Mucosa of descending colon (tissue), 3 donors: ENCODE results near the gene NRIP1. TPM values are rescaled to one million over a fixed set of nuclear protein-coding genes. Genes with fewer than 3 reads are reported as not detected.

ENCODE experiments used
- ATAC-seq: fragments of 200-7000 bp; cut with Tn5 transposase; one replicate; pipeline ENCODE4 v1.9.1; 2020; ENCODE audit warnings: mild to moderate bottlenecking, moderate library complexity
- DNase-seq, 3 donors: peaks; one replicate each; pipeline ENCODE4 v3.0.0-alpha.2; 2020
- H3K36me3 ChIP-seq: fragments of 200-600 bp; one replicate; pipeline ENCODE4 v1.8.0; 2021; ENCODE audit warnings: low read depth, mild to moderate bottlenecking
- H3K4me1 ChIP-seq: fragments of 200-600 bp; one replicate; pipeline ENCODE4 v1.8.0; 2021; ENCODE audit warnings: low read depth, mild to moderate bottlenecking
- H3K4me3 ChIP-seq: fragments of 200-600 bp; one replicate; pipeline ENCODE4 v1.8.0; 2021; ENCODE audit warnings: mild to moderate bottlenecking
- H3K9me3 ChIP-seq: fragments of 200-600 bp; one replicate; pipeline ENCODE4 v1.8.0; 2021; ENCODE audit warnings: mild to moderate bottlenecking
- CTCF ChIP-seq: fragments of 200-600 bp; IDR thresholded peaks from one replicate; pipeline ENCODE4 v1.8.0; 2022; ENCODE audit warnings: antibody characterized with exemption, mild to moderate bottlenecking
- intact Hi-C, 2 donors: fragments of 100-400 bp; cut with DNase I in 1 of 2; cut with micrococcal nuclease in 1 of 2; formaldehyde crosslinking; loops; one replicate each; pipeline versions ENCODE4 v1.11.0 to v1.11.1; 2022; cut with DNase I, micrococcal nuclease
- total RNA-seq, 3 donors: library from RNA; stranded (reverse); fragmentation: NEBNext Ultra II Directional in 2 of 3; extraction: Animal tissue kit (Norgen Biotek cat#: 25700) in 2 of 3; gene quantifications; one replicate each; pipeline versions ENCODE4 v1.2.1 to v1.2.4, GENCODE V29; 2021 to 2023
- donor health status: DM: no; HTN: no; CAD: no; lungs with moderate emphysema.
- donor health status: DM: no; HTN: no; CAD: no.
- donor health status: DM: no; HTN: yes; CAD: no.

Gene NRIP1
- total RNA-seq, 3 donors from 2014 or later, result 64.3 to 91.8 (median 77.1) TPM

GRCh38 chr21:15004721-15005370 lies 60.0 kb downstream of the NRIP1 start:
- Histone ChIP-seq H3K4me1 (peaks cover 20% of the 10 kb centered on the region), H3K4me3 (no peak overlapping the region), H3K36me3 (no peaks in the 10 kb centered on the region), H3K9me3 (no peaks in the 10 kb centered on the region)
- DNase-seq, result no peak
- ATAC-seq, result no peak
- intact Hi-C loops, result no loop called here
- TF ChIP-seq CTCF, result no peak

GRCh38 chr21:15003463-15004135 lies 61.2 kb downstream of the NRIP1 start:
- ATAC-seq (no peak), DNase-seq (peak in 1 of 3 donors; percentile 20)
- intact Hi-C loops, result no loop called here
- Histone ChIP-seq H3K9me3 (no peaks in the 10 kb centered on the region), H3K4me3 (no peak overlapping the region), H3K36me3 (no peaks in the 10 kb centered on the region), H3K4me1 (peaks cover 23% of the 10 kb centered on the region)
- no peak for TF ChIP-seq CTCF

- peaks cover 23% of the 10 kb centered on the region for H3K4me1 ChIP-seq
- ATAC-seq (peak; percentile 80), DNase-seq (peak in 1 of 3 donors; percentile 13)
- no peak for TF ChIP-seq CTCF
- intact Hi-C loops, result no loop called here
- H3K4me3 ChIP-seq, result no peak overlapping the region
- no peaks in the 10 kb centered on the region for H3K36me3 ChIP-seq
- no peaks in the 10 kb centered on the region for H3K9me3 ChIP-seq
These were observed 62.8 kb downstream of the NRIP1 start for GRCh38 chr21:15001857-15002606.

- no peak for TF ChIP-seq CTCF
- Histone ChIP-seq H3K36me3 (no peaks in the 10 kb centered on the region), H3K9me3 (no peaks in the 10 kb centered on the region), H3K4me1 (peaks cover 18% of the 10 kb centered on the region), H3K4me3 (no peak overlapping the region)
- DNase-seq (no peak), ATAC-seq (no peak)
- intact Hi-C loops, result no loop called here
These were observed 63.7 kb downstream of the NRIP1 start for GRCh38 chr21:15001113-15001512.

- intact Hi-C loops, result no loop called here
- H3K4me1 ChIP-seq, result peaks cover 15% of the 10 kb centered on the region
- TF ChIP-seq CTCF, result no peak
- H3K36me3 ChIP-seq, result no peaks in the 10 kb centered on the region
- H3K4me3 ChIP-seq, result no peak overlapping the region
- H3K9me3 ChIP-seq, result no peaks in the 10 kb centered on the region
- DNase-seq (no peak), ATAC-seq (no peak)
These were observed 64.7 kb downstream of the NRIP1 start for GRCh38 chr21:15000081-15000480.
